GM12878 (cell line): Measurements from ENCODE around the gene MSX2. TPM values are rescaled to one million over a fixed set of nuclear protein-coding genes. Genes with fewer than 3 reads are reported as not detected.

Source experiments
- ATAC-seq: fragments of 200-7000 bp; cut with Tn5 transposase; 3 replicates; pipeline ENCODE4 v1.9.1; 2020; ENCODE audit warnings: mild to moderate bottlenecking, moderate library complexity
- BruUV-seq: library from RNA; stranded (reverse); fragments of 400-500 nt; replicated peaks from 2 replicates; lab custom pipeline; 2021; lab: Mats Ljungman, UMichigan
- CTCF ChIA-PET: fragments of 300-600 bp; sonication (Branson Sonifier 250); formaldehyde crosslinking; extraction: SDS; loops from one replicate; lab custom pipeline; 2021; ENCODE audit warnings: inconsistent platforms; lab: Yijun Ruan, JAX
- POLR2A ChIA-PET: fragments of 350-600 bp; formaldehyde crosslinking; extraction: SDS; loops from one replicate; lab custom pipeline; 2021; ENCODE audit warnings: inconsistent platforms; lab: Charles Lee
- RAD21 ChIA-PET: fragments of 300-600 bp; sonication (Branson Sonifier 250); formaldehyde crosslinking; loops from one replicate; lab custom pipeline; 2023; ENCODE audit warnings: antibody characterized with exemption; ENCODE audit not compliant: unreplicated experiment; lab: Charles Lee
- SMC1A ChIA-PET: fragments of 300-600 bp; sonication (Branson Sonifier 250); formaldehyde crosslinking; loops from one replicate; lab custom pipeline; 2023; ENCODE audit not compliant: unreplicated experiment, uncharacterized antibody; lab: Charles Lee
- DNase-seq: peaks from one replicate; pipeline ENCODE4 v3.0.0-alpha.2; 2011; ENCODE audit warnings: low read depth, low spot score
- FAIRE-seq: peaks from 3 replicates; lab custom pipeline; 2011; peaks lifted over from hg19 to GRCh38; lab: Jason Lieb, UNC
- H2AFZ ChIP-seq: 2 replicates; pipeline ENCODE4 v1.6.0; 2011; ENCODE audit warnings: low read depth, low read length, control low read depth; ENCODE audit not compliant: control insufficient read depth
- H3K27ac ChIP-seq: 2 replicates; pipeline ENCODE4 v1.5.1; 2011; ENCODE audit warnings: control low read depth; ENCODE audit not compliant: control insufficient read depth, insufficient read depth
- H3K27me3 ChIP-seq, 2 experiments: replicated peaks in 1 of 2; 2 replicates each; pipeline versions ENCODE4 v1.6.0 to v1.6.1; 2011; ENCODE audit warnings: low read length in 1 of 2; ENCODE audit not compliant: control insufficient read depth in 2 of 2, insufficient read depth in 2 of 2
- H3K36me3 ChIP-seq, 2 experiments: 2 replicates each; pipeline ENCODE4 v1.5.1; 2011; ENCODE audit warnings: low read length in 1 of 2; ENCODE audit not compliant: control insufficient read depth in 2 of 2, insufficient read depth in 2 of 2
- H3K4me1 ChIP-seq: 2 replicates; pipeline ENCODE4 v1.6.1; 2011; ENCODE audit warnings: mild to moderate bottlenecking, low read length, moderate library complexity, mixed read lengths; ENCODE audit not compliant: control insufficient read depth, insufficient read depth
- H3K4me2 ChIP-seq: 2 replicates; pipeline ENCODE4 v1.6.0; 2011; ENCODE audit warnings: control low read depth; ENCODE audit not compliant: control insufficient read depth, insufficient read depth
- H3K4me3 ChIP-seq: fragments of 200-600 bp; sonication (generic); 2 replicates; pipeline ENCODE4 v1.5.1; 2016
- H3K79me2 ChIP-seq: 2 replicates; pipeline ENCODE4 v1.6.0; 2011; ENCODE audit warnings: low read length; ENCODE audit not compliant: control insufficient read depth, insufficient read depth
- H3K9ac ChIP-seq: 2 replicates; pipeline ENCODE4 v1.8.0; 2011; ENCODE audit warnings: low read length, control low read depth, mixed read lengths; ENCODE audit not compliant: control insufficient read depth, insufficient read depth
- H3K9me3 ChIP-seq: replicated peaks from 3 replicates; pipeline ENCODE4 v1.5.1; 2011; ENCODE audit warnings: mild to moderate bottlenecking, low read length; ENCODE audit not compliant: control insufficient read depth, insufficient read depth
- H4K20me1 ChIP-seq: 2 replicates; pipeline ENCODE4 v1.6.0; 2011; ENCODE audit not compliant: control insufficient read depth, insufficient read depth
- BCLAF1 ChIP-seq: fragments of 450-650 bp; IDR thresholded peaks from 2 replicates; pipeline ENCODE4 v1.6.1; 2017; ENCODE audit warnings: antibody characterized with exemption, mild to moderate bottlenecking, moderate library complexity
- BRCA1 ChIP-seq: IDR thresholded peaks from 2 replicates; pipeline ENCODE4 v1.6.1; 2011; ENCODE audit warnings: low read depth, low read length, improper control_type of control experiment
- CHD4 ChIP-seq: fragments of 200-600 bp; sonication (generic); IDR thresholded peaks from 2 replicates; pipeline ENCODE4 v1.6.1; 2016; ENCODE audit warnings: mild to moderate bottlenecking
- EGR1 ChIP-seq, 2 experiments: IDR thresholded peaks; 1 replicate in 1 of 2; 2 replicates in 1 of 2; pipeline ENCODE4 v1.6.1; 2011 to 2012; ENCODE audit warnings: low read depth in 2 of 2, low read length in 2 of 2, borderline replicate concordance in 1 of 2, mild to moderate bottlenecking in 1 of 2, moderate library complexity in 1 of 2
- ETV6 ChIP-seq, 2 experiments: fragments of 450-650 bp in 1 of 2; IDR thresholded peaks in 1 of 2; conservative IDR thresholded peaks in 1 of 2; 2 replicates each; pipeline ENCODE4 v1.6.1; 2014; ENCODE audit warnings: antibody characterized with exemption in 1 of 2, borderline replicate concordance in 1 of 2, low read depth in 1 of 2, mild to moderate bottlenecking in 1 of 2, moderate library complexity in 1 of 2
- MAX ChIP-seq: IDR thresholded peaks from 2 replicates; pipeline ENCODE4 v1.6.1; 2012; ENCODE audit warnings: low read depth, low read length, improper control_type of control experiment
- NRF1 ChIP-seq: conservative IDR thresholded peaks from 2 replicates; pipeline ENCODE4 v1.6.1; 2011; ENCODE audit warnings: mild to moderate bottlenecking, low read depth, low read length, improper control_type of control experiment
- RELB ChIP-seq: fragments of 450-650 bp; IDR thresholded peaks from 2 replicates; pipeline ENCODE4 v1.6.1; 2017; ENCODE audit warnings: low read depth, mild to moderate bottlenecking, moderate library complexity
- ZNF24 ChIP-seq: fragments of 450-650 bp; IDR thresholded peaks from 2 replicates; pipeline ENCODE4 v1.6.1; 2017; ENCODE audit warnings: antibody characterized with exemption, mild to moderate bottlenecking
- ZNF592 ChIP-seq: fragments of 450-650 bp; IDR thresholded peaks from 2 replicates; pipeline ENCODE4 v1.6.1; 2017; ENCODE audit warnings: mild to moderate bottlenecking, moderate library complexity
- WGBS: methylation state at CpG from one replicate; pipeline ENCODE4 v1.1.6; 2016; ENCODE audit warnings: low lambda C conversion rate; ENCODE audit not compliant: insufficient replicate concordance, insufficient coverage; ENCODE audit errors: missing lambda C conversion rate; 5-methylcytosine and 5-hydroxymethylcytosine counted together
- in situ Hi-C: fragments of 300-500 bp; cut with MboI; formaldehyde crosslinking; loops from 9 replicates; pipeline ENCODE4 v1.14.3; 2018; ENCODE audit warnings: mixed read lengths
- intact Hi-C: fragments of 100-400 bp; cut with micrococcal nuclease; formaldehyde crosslinking; loops from one replicate; pipeline ENCODE4 v1.14.2; 2022; ENCODE audit not compliant: unreplicated experiment
- polyA plus RNA-seq, 11 experiments: library from polyadenylated mRNA; depleted of rRNA in 4 of 11; unstranded in 6 of 11; stranded (reverse) in 5 of 11; fragments of >200 nt; fragmentation: Nextera tagmentation in 4 of 11; fragmentation: Illumina TruSeq in 1 of 11; extraction: Ambion mirVana in 4 of 11; extraction: Trizol in 1 of 11; gene quantifications; 1 replicate in 1 of 11; 2 replicates in 10 of 11; pipeline versions ENCODE4 v1.2.1 to v1.2.3, GENCODE V29; 2011 to 2016; ENCODE audit warnings: inconsistent platforms in 2 of 11, missing spikeins in 2 of 11, low read depth in 1 of 11
- total RNA-seq, 4 experiments: library from RNA; depleted of rRNA in 3 of 4; stranded (reverse); fragments of >200 nt in 3 of 4; fragmentation: Illumina TruSeq in 1 of 4; extraction: Trizol in 1 of 4; gene quantifications; 2 replicates each; pipeline versions ENCODE4 v1.2.1 to v1.2.3, GENCODE V29; 2013 to 2021

Gene MSX2
- total and polyA plus RNA-seq, 10 of the 15 experiments (the other 5 are each of a cell fraction or from before 2014, with no cell fraction given), result not detected

GRCh38 chr5:174723315-174723978 lies 935 bp upstream of the MSX2 start (continued):
- TF ChIP-seq CHD4 (no peak), MAX (no peak), ZNF24 (no peak)

GRCh38 chr5:174723979-174724483 lies 351 bp upstream of the MSX2 start:
- H3K27me3 ChIP-seq, result peaks cover 11 to 22% of the 10 kb centered on the region in 2 experiments
- H3K9ac ChIP-seq, result no peak overlapping the region
- H4K20me1 ChIP-seq, result no peaks in the 10 kb centered on the region
- in situ Hi-C loops, result no loop called here
- 40% methylated on average over 20 of the region's 20 CpGs for WGBS
- no peaks in the 10 kb centered on the region; the same call in 2 of the 3 replicates for H3K9me3 ChIP-seq
- ChIA-PET SMC1A (no interaction called here), POLR2A (no interaction called here), RAD21 (no interaction called here), CTCF (no interaction called here)
- ATAC-seq (no peak), DNase-seq (no peak), FAIRE-seq (no peak)
- no peaks in the 10 kb centered on the region for H3K36me3 ChIP-seq
- intact Hi-C loops, result no loop called here
- no peak overlapping the region for H3K4me2 ChIP-seq
- H3K79me2 ChIP-seq, result no peaks in the 10 kb centered on the region
- no peaks in the 10 kb centered on the region for H3K4me1 ChIP-seq
- H3K4me3 ChIP-seq, result no peak overlapping the region
- BruUV-seq, result no TSS peak
- no peak overlapping the region for H3K27ac ChIP-seq
- H2AFZ ChIP-seq, result no peak overlapping the region
- TF ChIP-seq ETV6 (conservative IDR thresholded peaks at IDR 0.05 in 1 of 2, IDR thresholded peaks at IDR 0.05 in 1 of 2; ENCODE audit: borderline replicate concordance in 1 of 2, low read depth in 1 of 2) (no peak), RELB (no peak), ZNF592 (no peak), NRF1 (no peak), BRCA1 (no peak), BCLAF1 (no peak), EGR1 (IDR thresholded peaks at IDR 0.05; ENCODE audit: borderline replicate concordance in 1 of 2, low read depth in 2 of 2, low read length in 2 of 2) (no peak)
